Effector CD4-positive, alpha-beta T cell (primary cell): ENCODE data around the gene CALHM4.
A peak's percentile ranks its signal among the peaks of the same experiment; 100 is the strongest.

Experiments
- DNase-seq: peaks from one replicate; pipeline ENCODE4 v3.0.0-alpha.2; 2020

Gene CALHM4

DNA sequence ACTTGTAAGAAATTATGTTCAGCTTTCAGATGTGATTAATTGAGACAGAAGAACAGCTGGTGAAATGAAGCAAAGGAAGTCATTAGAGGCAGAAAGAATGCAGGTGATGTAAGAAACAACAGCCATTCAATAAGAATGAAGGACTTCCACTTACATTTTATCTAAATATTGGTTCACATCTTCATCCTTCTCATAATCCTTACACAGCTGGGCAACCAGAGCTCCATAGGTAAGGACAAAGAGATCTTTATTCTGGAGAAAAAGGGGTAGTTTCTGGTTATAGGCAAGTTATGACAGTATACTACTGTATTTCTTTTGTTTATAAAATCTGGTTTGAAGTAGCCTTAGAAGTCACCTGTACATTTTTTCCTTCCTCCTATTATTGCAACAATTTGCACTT lies 10.4 kb upstream of the CALHM4 start:
- no peak for DNase-seq

- DNase-seq = no peak
These were observed 7.9 kb upstream of the CALHM4 start, which contains the start of gene TRAPPC3L for GRCh38 chr6:116545651-116546050. TSS of gene TRAPPC3L (minus strand) at chr6:116545684. CDS start at chr6:116545514, 170 bp downstream.

DNA sequence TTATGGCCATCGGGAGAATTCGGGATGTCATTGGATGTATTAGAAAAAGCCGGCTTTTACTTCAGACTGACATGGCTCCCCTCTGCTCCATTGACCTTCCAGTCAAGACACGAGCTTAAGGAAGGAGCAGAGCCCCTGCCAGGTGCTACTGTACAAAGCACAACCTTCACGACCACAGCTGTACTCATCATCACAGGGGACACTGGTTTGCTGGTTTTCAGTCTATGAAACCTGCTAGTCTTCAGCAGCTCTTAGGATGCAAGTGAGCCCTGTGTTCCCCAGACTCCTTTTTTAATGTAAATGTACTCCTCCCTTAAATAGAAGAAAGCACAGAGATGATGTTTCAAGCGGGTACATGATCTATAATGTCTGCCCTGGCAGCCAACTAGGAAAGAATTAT lies 6.2 kb upstream of the CALHM4 start:
- no peak for DNase-seq

DNA sequence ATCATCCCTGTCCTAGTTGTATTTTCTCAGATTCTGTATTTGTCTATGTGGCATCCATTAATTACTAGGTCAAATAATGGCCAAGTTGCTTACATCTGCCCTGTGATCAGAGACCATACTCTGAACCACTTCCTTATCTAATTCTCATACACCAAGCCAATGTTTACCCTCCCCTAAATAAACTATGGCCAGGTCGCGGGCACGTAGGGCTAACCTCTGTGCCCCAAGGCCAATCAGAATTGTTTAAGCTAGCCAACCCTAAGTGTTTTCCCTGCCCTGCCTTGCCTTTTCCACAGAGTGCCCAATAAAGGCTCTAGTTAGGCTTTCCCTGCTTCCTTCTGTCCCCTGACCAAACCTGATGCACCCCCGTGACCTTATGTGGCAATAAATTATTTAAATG lies 2.8 kb upstream of the CALHM4 start:
- DNase-seq = no peak

GRCh38 chr6:116556065-116556464 lies 2.5 kb downstream of the CALHM4 start:
- DNase-seq = no peak

DNA sequence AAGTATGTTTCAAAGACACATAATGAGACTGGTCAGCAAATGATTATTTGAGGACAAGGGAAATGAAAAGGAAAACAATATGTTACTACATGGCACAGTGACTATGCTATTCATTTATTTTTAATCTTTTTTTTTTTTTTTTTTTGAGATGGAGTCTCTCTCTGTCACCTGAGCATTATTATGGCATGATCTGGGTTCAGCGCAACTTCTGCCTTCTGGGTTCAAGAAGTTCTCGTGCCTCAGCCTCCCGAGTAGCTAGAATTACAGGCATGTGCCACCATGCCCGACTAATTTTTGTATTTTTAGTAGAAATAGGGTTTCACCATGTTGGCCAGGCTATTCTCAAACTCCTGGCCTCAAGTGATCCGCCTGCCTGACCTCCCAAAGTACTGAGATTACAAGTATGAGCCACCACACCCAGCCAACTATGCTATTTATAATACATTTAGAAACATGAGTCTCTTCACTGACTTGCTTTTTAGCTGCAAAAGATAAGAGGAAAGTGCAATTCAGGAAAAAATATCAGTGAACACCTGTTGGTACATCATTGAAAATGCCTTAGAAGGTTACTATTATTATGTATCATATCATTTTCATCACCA lies 3.4 kb downstream of the CALHM4 start:
- DNase-seq = no peak

GRCh38 chr6:116557893-116558292 lies 4.3 kb downstream of the CALHM4 start:
- DNase-seq = no peak

- no peak for DNase-seq
These were observed 6.6 kb downstream of the CALHM4 start for GRCh38 chr6:116560130-116560529.

DNA sequence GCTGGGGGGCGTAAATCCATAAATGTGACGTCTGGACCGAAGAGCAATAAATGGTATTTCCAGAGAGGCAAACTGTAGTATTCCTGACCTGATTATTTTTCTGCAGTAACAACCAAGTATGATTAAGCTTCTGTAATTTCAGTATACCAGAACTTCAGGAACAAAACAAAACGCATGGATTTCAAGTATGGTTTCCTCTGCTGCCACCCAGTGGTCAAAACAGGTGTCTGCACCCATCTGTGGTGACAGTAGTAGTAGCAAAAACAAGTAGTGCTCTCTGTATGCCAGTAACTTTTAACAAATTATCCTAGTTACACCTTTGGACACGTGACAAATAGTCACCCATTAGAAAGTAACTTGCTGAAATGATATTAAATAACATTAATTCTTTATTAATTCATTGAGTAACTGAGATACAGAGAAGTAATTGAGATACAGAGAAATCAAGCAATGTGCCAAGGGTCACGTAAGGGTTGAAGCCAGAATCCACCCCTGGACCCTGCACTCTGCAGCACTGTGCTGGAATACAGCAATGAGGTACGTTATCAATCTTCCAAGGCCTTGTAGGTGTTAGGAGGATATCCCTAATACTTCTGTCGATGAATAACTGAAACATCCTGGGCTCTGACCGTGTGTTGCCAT lies 7.9 kb downstream of the CALHM4 start:
- peak; percentile 54 for DNase-seq

DNA sequence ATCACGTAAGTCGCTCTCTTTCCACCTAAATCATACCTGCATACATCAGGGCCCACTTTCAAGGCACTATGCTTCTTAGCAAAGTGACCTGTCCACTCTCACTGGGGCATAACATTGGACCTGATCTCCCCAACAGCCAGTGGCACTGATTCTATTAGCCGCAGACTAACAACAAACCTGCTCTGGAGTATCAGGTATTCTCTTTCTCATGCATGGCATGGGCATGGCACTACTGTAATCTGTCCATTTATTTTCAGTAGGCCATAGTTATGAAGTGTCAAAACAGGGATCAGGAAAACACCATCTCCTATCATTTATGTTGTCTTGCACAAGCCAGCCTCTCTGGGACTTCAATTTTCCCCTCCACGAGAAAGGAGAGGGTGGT lies 8.5 kb downstream of the CALHM4 start:
- DNase-seq = no peak

DNA sequence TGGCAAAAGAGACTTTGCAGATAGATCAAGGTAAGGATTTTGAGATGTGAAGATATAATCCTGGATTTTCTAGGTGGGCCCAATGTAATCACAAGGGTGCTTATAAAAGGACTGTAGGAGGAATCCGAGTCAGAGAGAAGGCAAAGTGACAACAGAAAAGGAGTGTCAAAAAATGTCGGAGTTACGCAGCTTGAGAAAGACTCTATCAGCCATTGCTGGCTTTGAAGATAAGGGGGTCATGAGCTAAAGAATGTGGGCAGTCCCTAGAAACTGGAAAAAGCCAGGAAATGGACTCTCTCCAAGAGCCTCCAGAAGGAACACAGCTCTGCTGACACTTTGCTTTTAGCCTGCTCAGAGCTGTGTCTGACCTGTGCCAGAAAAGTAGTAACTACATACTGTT lies 9.1 kb downstream of the CALHM4 start:
- no peak for DNase-seq

- DNase-seq = no peak
These were observed 10.3 kb downstream of the CALHM4 start for GRCh38 chr6:116563830-116564229.

- DNase-seq = no peak
These were observed 10.8 kb downstream of the CALHM4 start for GRCh38 chr6:116564311-116564710.

GRCh38 chr6:116564921-116565872 lies 11.6 kb downstream of the CALHM4 start:
- DNase-seq = no peak

- no peak for DNase-seq
These were observed 14.6 kb downstream of the CALHM4 start for GRCh38 chr6:116568111-116568510.

GRCh38 chr6:116568821-116569755 lies 15.5 kb downstream of the CALHM4 start:
- DNase-seq = no peak

GRCh38 chr6:116570856-116571682 lies 17.5 kb downstream of the CALHM4 start, which contains the start of gene RWDD1:
TSS of gene RWDD1 (plus strand) at chr6:116571504. CDS start at chr6:116571583, 79 bp downstream.
- peak; percentile 98 for DNase-seq

- no peak for DNase-seq
These were observed 18.1 kb downstream of the CALHM4 start for GRCh38 chr6:116571683-116572000.

GRCh38 chr6:116572162-116572561 lies 18.6 kb downstream of the CALHM4 start:
- DNase-seq = no peak

DNA sequence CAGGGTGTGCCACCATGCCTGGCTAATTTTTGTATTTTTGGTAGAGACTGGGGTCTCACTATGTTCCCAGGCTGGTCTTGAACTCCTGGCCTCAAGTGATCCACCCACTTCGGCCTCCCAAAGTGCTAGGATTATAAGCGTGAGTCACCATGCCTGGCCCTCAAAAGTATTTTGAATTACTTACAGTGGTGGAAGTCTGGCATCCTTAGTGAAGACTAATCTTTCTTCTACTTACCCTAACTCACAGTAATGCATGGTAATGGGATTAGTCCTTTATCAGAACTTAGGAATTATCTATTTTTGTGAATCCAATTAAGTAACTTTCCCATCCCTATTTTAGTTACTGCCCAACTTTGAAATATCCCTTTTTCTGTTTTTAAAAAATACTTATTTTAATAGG lies 21.7 kb downstream of the CALHM4 start:
- no peak for DNase-seq

DNA sequence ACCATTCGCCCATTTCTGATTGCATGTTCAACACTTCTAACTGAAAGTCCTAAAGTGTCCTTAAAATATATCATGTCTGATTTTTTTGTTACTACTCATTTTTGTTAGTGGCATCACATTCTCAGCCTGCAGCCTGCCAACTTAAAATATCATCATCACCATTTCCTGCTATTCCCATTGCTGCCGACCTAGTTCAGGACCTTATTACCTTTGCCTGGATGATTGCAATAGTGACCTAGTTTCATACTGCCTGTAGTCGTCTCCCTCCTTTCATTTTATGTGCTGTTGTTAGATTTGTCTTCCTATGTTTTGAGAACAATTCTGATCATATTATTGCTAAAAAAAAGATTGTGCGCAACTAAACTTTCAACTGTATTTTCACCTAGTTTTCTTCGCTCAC lies 23.9 kb downstream of the CALHM4 start:
- no peak for DNase-seq

DNA sequence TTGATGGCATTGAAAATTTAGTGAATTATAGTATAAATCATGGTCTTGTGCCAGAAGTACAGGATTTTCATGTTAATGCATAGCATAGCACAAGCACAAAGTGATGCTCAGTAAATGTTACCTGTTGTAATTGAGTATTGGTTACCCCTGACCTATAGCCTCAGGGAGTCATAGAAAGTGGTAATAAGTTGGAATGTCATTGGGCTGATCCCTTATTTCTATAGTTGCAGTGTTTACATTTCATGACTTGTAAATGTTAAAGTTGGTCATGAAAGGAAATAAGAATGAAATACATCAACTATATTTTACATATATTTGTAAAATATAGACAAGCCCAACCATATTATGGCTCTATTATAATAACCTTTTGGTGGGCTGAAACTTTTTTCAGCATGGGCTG lies 24.8 kb downstream of the CALHM4 start:
- no peak for DNase-seq
